Fibroblast of skin of abdomen (primary cell): ENCODE results near the gene UBQLN4. TPM values are rescaled to one million over a fixed set of nuclear protein-coding genes. Genes with fewer than 3 reads are reported as not detected.

Experiments
- DNase-seq: peaks from one replicate; pipeline ENCODE4 v3.0.0-alpha.2; 2013
- polyA plus RNA-seq, 2 experiments: library from polyadenylated mRNA; unstranded; fragments of 120-200 nt; gene quantifications; one replicate each; pipeline ENCODE4 v1.2.1, GENCODE V29; 2013; ENCODE audit not compliant: insufficient read length in 2 of 2

UBQLN4 gene
- 36.5 TPM for polyA plus RNA-seq (2013, experiment 1 of 2; ENCODE audit: insufficient read length)
- 35.7 TPM for polyA plus RNA-seq (2013, experiment 2 of 2; ENCODE audit: insufficient read length)

- peak; percentile 90 for DNase-seq
Measured at GRCh38 chr1:156053768-156054499, at the start of gene UBQLN4. TSS of gene UBQLN4 (minus strand) at chr1:156053798. CDS start at chr1:156053701, 97 bp downstream.

- DNase-seq = peak; percentile 76
Measured at GRCh38 chr1:156102633-156103511, 49.3 kb upstream of the UBQLN4 start.

- DNase-seq = no peak
Measured at GRCh38 chr1:156101880-156102279, 48.3 kb upstream of the UBQLN4 start.

GRCh38 chr1:156100205-156100995, 46.8 kb upstream of the UBQLN4 start:
- DNase-seq = no peak

- no peak for DNase-seq
Measured at GRCh38 chr1:156099282-156099681, 45.7 kb upstream of the UBQLN4 start.

GRCh38 chr1:156098784-156099183, 45.2 kb upstream of the UBQLN4 start:
- DNase-seq = no peak

- no peak for DNase-seq
Measured at GRCh38 chr1:156097499-156098178, 44.0 kb upstream of the UBQLN4 start.

- peak; percentile 82 for DNase-seq
Measured at GRCh38 chr1:156096640-156097391, 43.2 kb upstream of the UBQLN4 start.

GRCh38 chr1:156095906-156096508, 42.4 kb upstream of the UBQLN4 start:
- DNase-seq = no peak

GRCh38 chr1:156091610-156092009, 38.0 kb upstream of the UBQLN4 start:
- DNase-seq = no peak

GRCh38 chr1:156090840-156091188, 37.2 kb upstream of the UBQLN4 start:
- peak; percentile 70 for DNase-seq

- DNase-seq = no peak
Measured at GRCh38 chr1:156090138-156090839, 36.7 kb upstream of the UBQLN4 start.

GRCh38 chr1:156089704-156090103, 36.1 kb upstream of the UBQLN4 start:
- no peak for DNase-seq

GRCh38 chr1:156086256-156086662, 32.7 kb upstream of the UBQLN4 start:
- DNase-seq = no peak

GRCh38 chr1:156083800-156084790, 30.5 kb upstream of the UBQLN4 start:
- no peak for DNase-seq

GRCh38 chr1:156082309-156083091, 28.9 kb upstream of the UBQLN4 start, which contains the start of gene MEX3A:
TSS of gene MEX3A (minus strand) at chr1:156082465. CDS start at chr1:156081998, 467 bp downstream.
- peak; percentile 81 for DNase-seq

GRCh38 chr1:156081917-156082308, 28.3 kb upstream of the UBQLN4 start:
- DNase-seq = no peak
